ENCODE results near the gene CLEC4A. TPM values are rescaled to one million over a fixed set of nuclear protein-coding genes. Genes with fewer than 3 reads are reported as not detected.
"Not testable (repeated sequence)": the region's sequence is repeated elsewhere in the genome, so short reads cannot be mapped to it uniquely, and the experiment has no call there.

Gene CLEC4A
- total RNA-seq, 1 experiment from 2014 or later, result not detected

DNA sequence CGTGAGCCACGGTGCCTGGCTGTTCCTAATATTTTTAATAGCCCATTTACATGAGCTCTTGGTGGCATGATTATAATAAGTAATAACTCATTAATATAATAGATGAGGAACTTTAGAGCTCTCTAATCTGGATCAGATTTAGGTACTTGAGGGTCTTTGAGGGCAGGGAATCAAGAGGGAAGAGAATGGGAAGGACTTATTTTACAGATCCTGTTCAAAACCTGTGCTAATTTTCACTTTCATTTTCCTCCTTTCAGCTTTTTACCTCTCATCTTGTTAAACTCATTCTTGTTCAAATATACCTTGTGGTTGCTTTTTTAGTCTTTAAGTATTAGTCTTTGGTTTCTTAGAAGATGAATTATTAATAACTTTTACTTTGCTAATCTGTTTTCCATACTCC is 35.8 kb upstream of the CLEC4A start:
- Histone ChIP-seq H3K4me1 (replicated peaks; ENCODE audit: insufficient read depth) (peaks cover 10% of the 10 kb centered on the region; the same call in 1 of the 2 replicates), H4K20me1 (ENCODE audit: insufficient read depth) (peaks cover 6% of the 10 kb centered on the region; the same call in 1 of the 2 replicates), H3K4me3 (no peak overlapping the region), H3K9me3 (ENCODE audit: insufficient read depth, low read depth) (no peaks in the 10 kb centered on the region), H3K36me3 (ENCODE audit: low read depth) (peaks cover 14% of the 10 kb centered on the region), H3K27me3 (ENCODE audit: insufficient read depth, low read depth) (no peaks in the 10 kb centered on the region), H3K79me2 (ENCODE audit: low read depth) (peaks cover 47% of the 10 kb centered on the region), H3K4me2 (no peak overlapping the region), H2AFZ (no peak overlapping the region), H3F3A (ENCODE audit: insufficient read depth, low read depth) (peaks cover 4% of the 10 kb centered on the region; the same call in 1 of the 2 replicates), H3K9me2 (ENCODE audit: insufficient read depth) (no peaks in the 10 kb centered on the region), H3K27ac (no peak overlapping the region)
- no peak for DNase-seq
- CTCF ChIA-PET, result interaction anchor here (0.5 kb wide), 2 partner anchors 138 to 1592 kb away, joined by 3 to 8 read pairs; no protein-coding TSS in a partner anchor
- intact Hi-C loops (cut with micrococcal nuclease; ENCODE audit: unreplicated experiment), result no loop called here
- BruUV-seq (replicated peaks), result no TSS peak
- no peak for TF ChIP-seq EZH2 (IDR thresholded peaks at IDR 0.05; ENCODE audit: low read depth)
- TF ChIP-seq, protein P1, sequence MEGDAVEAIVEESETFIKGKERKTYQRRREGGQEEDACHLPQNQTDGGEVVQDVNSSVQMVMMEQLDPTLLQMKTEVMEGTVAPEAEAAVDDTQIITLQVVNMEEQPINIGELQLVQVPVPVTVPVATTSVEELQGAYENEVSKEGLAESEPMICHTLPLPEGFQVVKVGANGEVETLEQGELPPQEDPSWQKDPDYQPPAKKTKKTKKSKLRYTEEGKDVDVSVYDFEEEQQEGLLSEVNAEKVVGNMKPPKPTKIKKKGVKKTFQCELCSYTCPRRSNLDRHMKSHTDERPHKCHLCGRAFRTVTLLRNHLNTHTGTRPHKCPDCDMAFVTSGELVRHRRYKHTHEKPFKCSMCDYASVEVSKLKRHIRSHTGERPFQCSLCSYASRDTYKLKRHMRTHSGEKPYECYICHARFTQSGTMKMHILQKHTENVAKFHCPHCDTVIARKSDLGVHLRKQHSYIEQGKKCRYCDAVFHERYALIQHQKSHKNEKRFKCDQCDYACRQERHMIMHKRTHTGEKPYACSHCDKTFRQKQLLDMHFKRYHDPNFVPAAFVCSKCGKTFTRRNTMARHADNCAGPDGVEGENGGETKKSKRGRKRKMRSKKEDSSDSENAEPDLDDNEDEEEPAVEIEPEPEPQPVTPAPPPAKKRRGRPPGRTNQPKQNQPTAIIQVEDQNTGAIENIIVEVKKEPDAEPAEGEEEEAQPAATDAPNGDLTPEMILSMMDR (conservative IDR thresholded peaks at IDR 0.05), result no peak
- POLR2A ChIA-PET (ENCODE audit: unreplicated experiment), result no interaction called here

GRCh38 chr12:8088574-8088973 is 34.8 kb upstream of the CLEC4A start:
- Histone ChIP-seq H3F3A (ENCODE audit: insufficient read depth, low read depth) (no peaks in the 10 kb centered on the region), H3K4me1 (replicated peaks; ENCODE audit: insufficient read depth) (0 out of 2 replicates have a peak, but pooled peaks cover under 1% of the 10 kb centered on the region), H3K27me3 (ENCODE audit: insufficient read depth, low read depth) (no peaks in the 10 kb centered on the region), H3K36me3 (ENCODE audit: low read depth) (peaks cover 17% of the 10 kb centered on the region), H3K9me3 (ENCODE audit: insufficient read depth, low read depth) (no peaks in the 10 kb centered on the region), H3K4me3 (no peak overlapping the region), H3K9me2 (ENCODE audit: insufficient read depth) (no peaks in the 10 kb centered on the region), H3K79me2 (ENCODE audit: low read depth) (peaks cover 38% of the 10 kb centered on the region), H4K20me1 (ENCODE audit: insufficient read depth) (peaks cover 6% of the 10 kb centered on the region; the same call in 1 of the 2 replicates), H2AFZ (no peak overlapping the region), H3K4me2 (no peak overlapping the region), H3K27ac (no peak overlapping the region)
- ChIA-PET CTCF (no interaction called here), POLR2A (ENCODE audit: unreplicated experiment) (interaction anchor here (0.6 kb wide), 1 partner anchor 190 kb away, joined by 8 read pairs; no protein-coding TSS in a partner anchor)
- intact Hi-C loops (cut with micrococcal nuclease; ENCODE audit: unreplicated experiment), result no loop called here
- no peak for TF ChIP-seq EZH2 (IDR thresholded peaks at IDR 0.05; ENCODE audit: low read depth)
- BruUV-seq (replicated peaks), result no TSS peak
- DNase-seq, result no peak

- H3K4me1 ChIP-seq (replicated peaks; ENCODE audit: insufficient read depth); H3K9me3 ChIP-seq (ENCODE audit: insufficient read depth, low read depth); POLR2A ChIA-PET (ENCODE audit: unreplicated experiment); H3F3A ChIP-seq (ENCODE audit: insufficient read depth, low read depth); CTCF ChIA-PET; H3K9me2 ChIP-seq (ENCODE audit: insufficient read depth); H3K4me2 ChIP-seq; DNase-seq; H3K27ac ChIP-seq; H3K27me3 ChIP-seq (ENCODE audit: insufficient read depth, low read depth); BruUV-seq (replicated peaks); H2AFZ ChIP-seq; intact Hi-C loops (cut with micrococcal nuclease; ENCODE audit: unreplicated experiment); H3K4me3 ChIP-seq; H4K20me1 ChIP-seq (ENCODE audit: insufficient read depth): not testable (repeated sequence)
- peaks cover 17% of the 10 kb centered on the region for H3K36me3 ChIP-seq (ENCODE audit: low read depth)
- peaks cover 31% of the 10 kb centered on the region for H3K79me2 ChIP-seq (ENCODE audit: low read depth)
Observed at GRCh38 chr12:8089277-8089676, 34.1 kb upstream of the CLEC4A start.

DNA sequence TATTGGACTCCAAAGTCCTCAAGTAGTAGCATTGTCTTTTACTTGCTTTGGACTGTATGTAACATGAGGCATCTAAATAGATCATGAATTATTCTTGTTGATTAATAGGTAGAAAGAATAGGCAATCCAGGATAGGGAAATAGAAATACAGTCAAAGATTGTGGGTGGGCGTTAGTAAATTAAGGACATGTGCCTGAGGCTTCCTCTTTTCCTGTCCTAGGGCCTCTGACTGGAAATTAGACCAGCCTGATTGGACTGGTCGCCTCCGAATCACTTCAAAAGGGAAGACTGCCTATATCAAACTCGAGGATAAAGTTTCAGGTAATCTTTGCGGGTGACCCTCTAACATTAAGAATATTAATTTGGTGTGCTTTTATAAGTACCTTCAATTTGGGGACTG is 33.7 kb upstream of the CLEC4A start:
- no peak overlapping the region for H3K4me3 ChIP-seq
- H2AFZ ChIP-seq, result no peak overlapping the region
- no TSS peak for BruUV-seq (replicated peaks)
- peaks cover 26% of the 10 kb centered on the region for H3K79me2 ChIP-seq (ENCODE audit: low read depth)
- POLR2A ChIA-PET (ENCODE audit: unreplicated experiment), result no interaction called here
- DNase-seq, result no peak
- H3K9me2 ChIP-seq (ENCODE audit: insufficient read depth), result no peaks in the 10 kb centered on the region
- H3K4me1 ChIP-seq (replicated peaks; ENCODE audit: insufficient read depth), result no peaks in the 10 kb centered on the region
- intact Hi-C loops (cut with micrococcal nuclease; ENCODE audit: unreplicated experiment), result no loop called here
- TF ChIP-seq, protein P1 (conservative IDR thresholded peaks at IDR 0.05), result no peak
- TF ChIP-seq EZH2 (IDR thresholded peaks at IDR 0.05; ENCODE audit: low read depth), result no peak
- no peaks in the 10 kb centered on the region for H3K9me3 ChIP-seq (ENCODE audit: insufficient read depth, low read depth)
- CTCF ChIA-PET, result no interaction called here
- peaks cover 6% of the 10 kb centered on the region; the same call in 1 of the 2 replicates for H4K20me1 ChIP-seq (ENCODE audit: insufficient read depth)
- H3K36me3 ChIP-seq (ENCODE audit: low read depth), result peaks cover 17% of the 10 kb centered on the region
- H3K27me3 ChIP-seq (ENCODE audit: insufficient read depth, low read depth), result no peaks in the 10 kb centered on the region
- no peak overlapping the region for H3K27ac ChIP-seq
- H3F3A ChIP-seq (ENCODE audit: insufficient read depth, low read depth), result no peaks in the 10 kb centered on the region
- H3K4me2 ChIP-seq, result no peak overlapping the region

Data from PC-9 (cell line).